GM23248 (cell line): ENCODE data around the gene TVP23A.

Experiments
- EZH2 ChIP-seq: fragments of 200-600 bp; sonication (generic); IDR thresholded peaks from 2 replicates; pipeline ENCODE4 v1.6.1; 2018; ENCODE audit warnings: antibody characterized with exemption, mild to moderate bottlenecking; ENCODE audit not compliant: insufficient read depth, poor library complexity, severe bottlenecking
- EZH2phosphoT487 ChIP-seq: fragments of 200-600 bp; sonication (generic); IDR thresholded peaks from 2 replicates; pipeline ENCODE4 v1.6.1; 2018; ENCODE audit warnings: antibody characterized with exemption, moderate library complexity, mild to moderate bottlenecking, low read depth; ENCODE audit not compliant: insufficient read depth

GRCh38 chr16:10859658-10860057 lies 41.1 kb upstream of the TVP23A start:
- no peak for TF ChIP-seq EZH2
- no peak for TF ChIP-seq EZH2phosphoT487
